Upper lobe of left lung (tissue), 4 donors: Measurements from ENCODE around the gene ZFHX2.

Experiments
- CTCF ChIP-seq, 6 experiments: fragments of 450-650 bp in 4 of 6; fragments of 200-600 bp in 2 of 6; sonication (generic) in 2 of 6; IDR thresholded peaks; one replicate each; pipeline ENCODE4 v1.5.1; 2016 to 2019; ENCODE audit warnings: antibody characterized with exemption in 6 of 6
- EP300 ChIP-seq, 4 donors: sonication (generic); formaldehyde crosslinking; IDR thresholded peaks; one replicate each; pipeline ENCODE4 v1.5.1; 2017; ENCODE audit warnings: antibody characterized with exemption in 4 of 4, control low read depth in 2 of 4
- POLR2A ChIP-seq, 4 donors: fragments of 450-650 bp; IDR thresholded peaks; one replicate each; pipeline ENCODE4 v1.5.1; 2016 to 2017; ENCODE audit warnings: antibody characterized with exemption in 4 of 4, mild to moderate bottlenecking in 2 of 4
- POLR2AphosphoS5 ChIP-seq, 2 donors: sonication (generic); formaldehyde crosslinking; IDR thresholded peaks; one replicate each; pipeline ENCODE4 v1.5.1; 2017; ENCODE audit warnings: antibody characterized with exemption in 2 of 2

- TF ChIP-seq POLR2AphosphoS5 (IDR thresholded peaks at IDR 0.05), result no peak
- no peak for TF ChIP-seq CTCF (IDR thresholded peaks at IDR 0.05)
- no peak for TF ChIP-seq POLR2A (IDR thresholded peaks at IDR 0.05)
- TF ChIP-seq EP300 (IDR thresholded peaks at IDR 0.05), result no peak
Measured at GRCh38 chr14:23564876-23565275, 13.3 kb upstream of the ZFHX2 start.
